Mucosa of rectum (tissue), 2 donors: Measurements from ENCODE around the gene PKIG.
"Not testable (repeated sequence)": the region's sequence is repeated elsewhere in the genome, so short reads cannot be mapped to it uniquely, and the experiment has no call there.

Experiments
- H3K27ac ChIP-seq, 2 donors: one replicate each; pipeline ENCODE4 v1.7.0; 2013; ENCODE audit warnings: inconsistent platforms in 2 of 2, low read depth in 2 of 2, low read length in 2 of 2
- H3K27me3 ChIP-seq, 2 donors: one replicate each; pipeline ENCODE4 v1.7.0; 2013; ENCODE audit warnings: low read length in 2 of 2; ENCODE audit not compliant: control insufficient read depth in 2 of 2, insufficient read depth in 2 of 2
- H3K36me3 ChIP-seq, 2 donors: one replicate each; pipeline ENCODE4 v1.7.0; 2013; ENCODE audit warnings: low read length in 2 of 2; ENCODE audit not compliant: control insufficient read depth in 2 of 2, insufficient read depth in 2 of 2
- H3K4me1 ChIP-seq, 2 donors: one replicate each; pipeline ENCODE4 v1.7.0; 2013; ENCODE audit warnings: low read length in 2 of 2, mild to moderate bottlenecking in 1 of 2; ENCODE audit not compliant: control insufficient read depth in 2 of 2, insufficient read depth in 2 of 2
- H3K4me3 ChIP-seq, 2 donors: one replicate each; pipeline ENCODE4 v1.7.0; 2013; ENCODE audit warnings: low read length in 2 of 2
- H3K9ac ChIP-seq, 2 donors: one replicate each; pipeline ENCODE4 v1.7.0; 2013; ENCODE audit warnings: low read length in 2 of 2, low read depth in 1 of 2, mild to moderate bottlenecking in 1 of 2
- H3K9me3 ChIP-seq, 2 donors: one replicate each; pipeline ENCODE4 v1.7.0; 2013; ENCODE audit warnings: low read length in 2 of 2; ENCODE audit not compliant: control insufficient read depth in 2 of 2
- donor health status: healthy.
- donor health status: Normal muscosa, but diverticular disease.

PKIG gene

DNA sequence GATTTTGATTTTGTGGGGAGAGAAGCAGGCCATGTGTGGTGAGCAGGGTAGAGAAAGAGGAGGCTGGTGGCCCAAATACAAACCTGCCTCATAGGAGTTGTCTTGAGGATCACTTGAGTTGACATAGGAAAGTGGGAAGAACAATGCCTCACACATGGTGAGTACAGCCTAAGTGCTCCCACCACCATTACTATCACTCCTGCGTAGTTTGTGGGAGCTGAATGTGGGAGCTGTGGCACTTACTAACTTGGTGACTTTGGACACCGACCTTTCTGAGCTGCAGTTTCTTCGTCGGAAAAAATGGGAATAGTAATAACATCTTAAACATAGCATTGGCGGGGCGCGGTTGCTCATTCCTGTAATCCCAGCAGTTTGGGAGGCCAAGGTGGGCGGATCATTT is 35.0 kb upstream of the PKIG start:
- peaks cover 0 to 4% of the 10 kb centered on the region in 2 donors for H3K4me1 ChIP-seq
- no peak overlapping the region for H3K27ac ChIP-seq
- no peaks in the 10 kb centered on the region for H3K36me3 ChIP-seq

DNA sequence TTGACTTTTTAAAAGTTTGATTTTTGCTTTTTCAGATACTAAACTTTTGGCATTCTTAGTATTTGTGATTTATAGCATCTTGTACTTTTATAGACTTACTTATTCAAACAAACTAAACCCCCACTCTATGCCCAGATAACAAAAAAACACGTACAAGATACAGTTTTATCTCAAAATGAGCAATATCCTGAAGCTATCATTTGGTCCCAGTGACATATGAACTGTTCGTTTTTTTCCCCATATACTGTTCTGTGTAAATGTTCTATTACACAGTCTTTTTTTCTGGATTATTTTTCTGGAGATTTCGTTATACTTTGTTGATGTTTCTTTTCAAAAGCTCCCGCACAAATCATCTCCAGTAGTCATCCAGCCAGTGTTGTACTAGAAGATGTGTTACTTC is 33.3 kb upstream of the PKIG start:
- Histone ChIP-seq H3K9ac (no peak overlapping the region), H3K27ac (peak overlapping the region; percentile 18 to 21), H3K27me3 (no peaks in the 10 kb centered on the region), H3K36me3 (no peaks in the 10 kb centered on the region), H3K4me1 (no peaks in the 10 kb centered on the region), H3K9me3 (no peaks in the 10 kb centered on the region), H3K4me3 (no peak overlapping the region)

More for the DNA sequence above, 35.0 kb upstream of the PKIG start:
- Histone ChIP-seq H3K27me3 (no peaks in the 10 kb centered on the region), H3K9me3 (no peaks in the 10 kb centered on the region), H3K4me3 (no peak overlapping the region), H3K9ac (no peak overlapping the region)

DNA sequence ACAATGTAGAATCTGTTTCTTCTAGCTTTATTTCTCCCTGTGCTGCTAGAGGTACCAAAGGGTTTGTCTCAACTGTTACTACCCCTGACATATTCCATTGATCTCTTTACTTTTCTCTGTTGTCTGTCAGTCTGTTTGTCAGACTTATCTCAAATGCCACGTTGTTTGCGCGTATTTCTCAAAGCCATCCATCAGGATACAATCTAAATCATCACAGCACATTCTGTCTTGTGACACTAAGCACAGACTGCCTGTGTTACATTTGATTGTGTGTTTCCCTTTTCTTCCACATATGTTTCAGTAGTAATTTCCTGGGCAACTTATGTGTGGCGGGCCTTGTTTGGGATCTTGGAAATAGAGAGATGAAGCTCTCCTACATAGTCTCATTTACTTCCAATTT is 30.3 kb upstream of the PKIG start:
- Histone ChIP-seq H3K4me1 (no peaks in the 10 kb centered on the region), H3K27ac (no peak overlapping the region), H3K27me3 (no peaks in the 10 kb centered on the region), H3K4me3 (no peak overlapping the region), H3K36me3 (no peaks in the 10 kb centered on the region), H3K9me3 (no peaks in the 10 kb centered on the region), H3K9ac (no peak overlapping the region)

DNA sequence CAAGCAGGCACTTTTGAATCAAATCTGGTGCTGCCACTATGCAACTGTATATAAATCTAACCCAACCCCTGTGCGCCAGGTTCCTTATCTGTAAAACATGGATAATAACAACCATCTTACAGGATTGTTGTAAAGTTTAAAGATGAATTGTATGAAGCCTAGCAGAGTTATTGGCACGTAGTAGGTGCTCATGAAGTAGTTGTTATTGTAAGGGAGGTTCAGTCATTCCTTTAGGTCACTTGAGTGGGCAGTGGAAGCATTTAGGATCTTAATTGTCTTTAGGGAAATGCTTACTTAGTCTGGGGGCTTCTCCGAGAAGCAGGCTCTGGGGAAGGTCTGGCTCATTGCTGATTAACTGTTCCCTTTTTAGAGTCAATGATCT is 29.8 kb upstream of the PKIG start:
- Histone ChIP-seq H3K27ac (peak overlapping the region in 1 of 2 donors; percentile 65), H3K4me1 (no peaks in the 10 kb centered on the region)

DNA sequence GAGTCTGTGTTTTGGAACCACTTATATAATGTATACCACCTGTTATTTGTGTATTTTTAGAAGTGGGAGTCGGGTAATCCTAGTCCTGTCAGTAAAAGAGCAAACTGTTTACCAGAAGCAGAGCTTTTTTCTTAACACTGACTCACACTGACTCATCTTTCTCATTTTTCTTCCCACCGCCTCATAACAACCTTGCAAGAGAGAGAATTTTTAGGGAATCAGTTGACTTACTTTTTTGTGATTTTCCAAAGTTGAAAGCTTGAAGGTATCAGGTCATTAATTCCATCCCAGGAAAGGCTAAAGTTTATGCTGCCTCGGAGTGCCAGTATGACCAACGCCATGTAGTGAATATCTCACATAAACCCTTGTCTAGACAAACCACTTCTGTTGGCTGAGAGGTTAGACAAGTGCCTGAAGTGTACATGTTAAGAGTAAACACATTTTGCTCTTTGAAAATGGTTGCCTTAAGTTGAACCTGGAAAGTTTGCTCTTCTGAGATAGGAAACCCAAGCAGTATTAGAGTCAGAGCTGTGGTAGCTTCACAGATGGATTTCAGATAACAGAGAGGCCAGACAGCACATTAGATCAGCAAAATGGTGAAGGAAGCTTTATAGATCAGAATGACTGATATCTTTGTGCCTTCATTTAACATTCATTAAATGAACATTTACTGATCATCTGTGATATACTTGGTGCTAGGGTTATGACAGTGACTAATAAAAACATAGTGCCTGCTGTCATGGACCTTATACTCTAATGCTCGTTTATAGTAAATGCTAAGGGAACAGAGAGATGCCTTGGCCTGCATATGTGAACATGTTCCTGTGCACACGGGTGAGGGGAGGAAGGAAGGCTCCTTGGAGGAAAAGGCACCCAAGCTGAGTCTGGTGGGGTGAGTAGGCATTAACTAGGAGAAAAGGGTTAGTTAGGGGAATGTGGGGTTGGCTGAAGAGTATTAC is 29.1 kb upstream of the PKIG start:
- Histone ChIP-seq H3K27me3 (no peaks in the 10 kb centered on the region), H3K9ac (no peak overlapping the region), H3K27ac (peak overlapping the region; percentile 20 to 65), H3K4me1 (no peaks in the 10 kb centered on the region), H3K36me3 (no peaks in the 10 kb centered on the region), H3K9me3 (no peaks in the 10 kb centered on the region), H3K4me3 (no peak overlapping the region)

More for the DNA sequence above, 29.8 kb upstream of the PKIG start:
- H3K4me3 ChIP-seq = no peak overlapping the region
- H3K27me3 ChIP-seq = no peaks in the 10 kb centered on the region
- no peaks in the 10 kb centered on the region for H3K9me3 ChIP-seq
- H3K36me3 ChIP-seq = no peaks in the 10 kb centered on the region
- no peak overlapping the region for H3K9ac ChIP-seq

DNA sequence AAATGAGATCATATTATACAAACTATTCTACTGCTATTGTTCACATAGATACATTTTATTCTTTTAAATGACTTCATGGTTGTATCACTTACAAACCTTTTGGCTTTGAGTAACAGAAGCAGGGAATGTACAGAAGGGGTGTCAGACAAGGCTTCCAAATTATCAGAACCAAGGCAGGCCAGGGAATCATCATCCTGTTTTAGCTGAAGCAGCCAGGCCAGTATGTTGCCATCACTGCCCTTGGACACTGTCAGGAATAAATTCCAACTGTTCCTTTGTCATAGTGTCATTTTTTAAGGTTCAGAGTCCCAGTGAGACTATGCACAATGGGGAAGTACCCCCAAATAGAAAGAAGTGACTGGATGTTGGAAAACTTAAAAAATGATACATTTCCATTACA is 23.1 kb upstream of the PKIG start:
- Histone ChIP-seq H3K27me3 (no peaks in the 10 kb centered on the region), H3K27ac (no peak overlapping the region), H3K9ac (no peak overlapping the region), H3K4me3 (no peak overlapping the region), H3K9me3 (no peaks in the 10 kb centered on the region), H3K4me1 (no peaks in the 10 kb centered on the region), H3K36me3 (no peaks in the 10 kb centered on the region)

DNA sequence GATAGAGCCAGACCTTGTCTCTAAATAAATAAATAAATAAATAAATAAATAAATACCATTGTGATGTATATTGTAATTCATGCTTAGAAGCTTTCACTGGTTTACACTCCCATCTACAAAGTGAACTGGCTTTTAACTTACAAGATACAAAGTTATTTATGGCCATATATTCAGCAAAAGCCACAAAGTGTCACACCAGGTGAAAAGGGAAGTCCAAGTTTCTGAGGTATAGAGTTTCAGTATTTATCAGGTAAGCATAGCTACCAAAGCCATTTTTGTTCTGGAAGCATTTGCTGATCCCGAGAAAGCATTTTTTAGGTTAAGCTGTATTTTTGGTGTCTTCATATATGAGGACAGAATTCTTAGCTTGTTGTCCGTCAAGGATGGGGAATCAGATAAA is 22.1 kb upstream of the PKIG start:
- Histone ChIP-seq H3K9me3 (no peaks in the 10 kb centered on the region), H3K9ac (no peak overlapping the region), H3K36me3 (no peaks in the 10 kb centered on the region), H3K27me3 (no peaks in the 10 kb centered on the region), H3K4me1 (no peaks in the 10 kb centered on the region), H3K27ac (no peak overlapping the region), H3K4me3 (no peak overlapping the region)

DNA sequence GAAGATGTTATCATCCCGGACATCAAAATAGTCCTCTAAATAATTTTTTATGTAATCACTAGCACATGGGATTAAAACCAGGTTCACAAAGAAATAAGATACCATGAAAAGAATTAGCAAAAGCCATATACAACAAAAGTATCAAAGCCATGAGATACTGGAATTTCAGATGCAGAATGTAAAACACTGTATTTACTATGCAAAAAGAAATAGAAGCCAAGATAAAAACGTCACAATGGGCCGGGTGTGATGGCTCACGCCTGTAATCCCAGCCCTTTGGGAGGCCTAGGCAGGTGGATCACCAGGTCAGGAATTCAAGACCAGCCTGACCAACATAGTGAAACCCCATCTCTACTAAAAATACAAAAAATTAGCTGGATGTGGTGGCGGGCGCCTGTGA is 21.6 kb upstream of the PKIG start:
- not testable (repeated sequence) for H3K9me3 ChIP-seq, H3K36me3 ChIP-seq, H3K4me1 ChIP-seq, H3K27ac ChIP-seq, H3K27me3 ChIP-seq, H3K9ac ChIP-seq, H3K4me3 ChIP-seq

DNA sequence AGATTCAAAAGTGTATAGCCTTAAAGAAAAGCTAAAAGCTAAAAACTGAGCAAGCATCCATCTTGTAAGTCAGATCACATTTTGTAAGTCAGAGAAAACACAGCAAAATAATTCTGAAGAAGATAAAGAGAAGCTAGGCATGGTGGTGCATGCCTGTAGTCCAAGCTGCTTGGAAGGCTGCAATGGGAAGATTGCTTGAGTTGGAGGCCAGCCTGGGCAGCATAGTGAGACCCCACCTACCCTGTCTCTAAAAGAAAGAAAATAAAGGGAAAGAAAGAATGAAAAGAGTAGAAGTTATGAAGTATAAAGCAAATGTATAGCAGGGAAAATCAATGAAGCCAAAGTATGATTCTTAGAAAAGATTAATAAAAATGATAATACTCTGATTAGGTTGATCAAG is 20.5 kb upstream of the PKIG start:
- H3K4me3 ChIP-seq = no peak overlapping the region
- no peak overlapping the region for H3K9ac ChIP-seq
- no peaks in the 10 kb centered on the region for H3K4me1 ChIP-seq
- no peaks in the 10 kb centered on the region for H3K27me3 ChIP-seq
- no peaks in the 10 kb centered on the region for H3K9me3 ChIP-seq
- H3K27ac ChIP-seq = no peak overlapping the region
- H3K36me3 ChIP-seq = no peaks in the 10 kb centered on the region

DNA sequence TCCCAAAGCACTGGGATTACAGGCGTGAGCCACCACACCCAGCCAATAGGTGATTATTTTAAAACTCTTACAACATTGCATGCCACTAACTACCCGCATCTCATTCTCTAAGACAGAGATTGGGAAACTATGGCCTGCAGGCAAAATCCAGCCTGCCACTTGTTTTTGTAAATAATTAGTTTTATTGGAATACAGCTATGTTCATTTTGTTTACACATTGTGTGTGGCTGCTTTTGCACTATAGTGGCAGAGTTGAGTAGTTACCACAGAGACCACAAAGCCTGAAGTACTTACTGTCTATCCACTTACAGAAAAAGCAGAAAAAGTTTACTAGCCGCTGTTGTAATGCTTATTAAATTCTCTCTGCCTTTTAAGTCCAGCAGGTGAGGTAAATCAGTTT is 16.4 kb upstream of the PKIG start:
- Histone ChIP-seq H3K27ac (no peak overlapping the region), H3K4me1 (no peaks in the 10 kb centered on the region)

More for the DNA sequence above, 16.4 kb upstream of the PKIG start:
- Histone ChIP-seq H3K27me3 (no peaks in the 10 kb centered on the region), H3K36me3 (no peaks in the 10 kb centered on the region), H3K4me3 (no peak overlapping the region), H3K9me3 (no peaks in the 10 kb centered on the region), H3K9ac (no peak overlapping the region)
